ENCODE data around the gene SNRNP40. TPM values are rescaled to one million over a fixed set of nuclear protein-coding genes. Genes with fewer than 3 reads are reported as not detected.

SNRNP40 gene
- total RNA-seq, 2 experiments from 2014 or later, result 99.9 to 190 TPM

DNA sequence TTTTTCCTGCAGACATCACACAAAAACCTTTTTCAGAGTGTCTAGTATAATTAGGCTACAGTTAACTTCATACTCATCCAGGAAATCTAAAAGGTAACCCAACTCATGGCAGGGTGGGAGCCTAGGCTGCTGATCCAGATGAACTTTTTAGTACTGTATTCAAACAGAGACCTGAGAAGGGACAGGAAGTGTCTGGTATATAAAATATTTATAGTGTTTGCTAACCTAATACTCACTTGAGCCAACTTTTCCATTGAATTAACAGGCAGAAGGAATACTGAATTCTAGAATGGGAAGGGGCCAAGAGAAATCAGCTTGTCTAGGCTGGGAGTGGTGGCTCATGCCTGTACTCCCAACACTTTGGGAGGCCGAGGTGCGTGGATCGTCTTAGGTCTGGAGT is 34.7 kb downstream of the SNRNP40 start:
- CTCF ChIA-PET (ENCODE audit: unreplicated experiment), result no interaction called here

DNA sequence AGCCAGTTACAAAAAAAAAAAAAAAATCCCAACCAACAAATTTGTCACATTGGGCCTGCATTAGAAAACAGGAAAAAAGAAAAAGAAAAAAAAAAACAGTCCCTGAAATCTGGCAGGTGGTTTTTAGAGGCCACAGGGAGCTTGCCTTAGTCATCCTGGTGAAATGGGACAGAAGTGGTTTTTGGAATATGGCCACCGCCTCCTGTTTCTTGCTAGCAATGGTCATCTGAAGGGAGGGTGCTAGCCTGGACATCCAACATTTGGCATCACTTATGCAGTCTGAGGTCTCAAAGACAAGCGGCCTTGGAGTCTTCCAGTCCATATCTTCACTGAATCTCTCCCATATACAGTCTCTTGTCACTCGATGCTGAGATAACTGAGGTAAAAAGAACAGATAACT is 36.8 kb downstream of the SNRNP40 start:
- DNase-seq (ENCODE audit: low spot score), result no peak
- H3K27ac ChIP-seq (ENCODE audit: low read depth, low read length, poor library complexity, severe bottlenecking), result no peak overlapping the region
- H3K79me2 ChIP-seq (ENCODE audit: insufficient read depth, low read depth, low read length), result no peaks in the 10 kb centered on the region
- POLR2A ChIA-PET, result no interaction called here
- intact Hi-C loops (cut with micrococcal nuclease; ENCODE audit: unreplicated experiment), result no loop called here
- CTCF ChIA-PET (ENCODE audit: unreplicated experiment), result interaction anchor here (0.6 kb wide), 1 partner anchor 353 kb away, joined by 3 read pairs; no protein-coding TSS in a partner anchor
- no peaks in the 10 kb centered on the region for H3K4me1 ChIP-seq (ENCODE audit: insufficient read depth, low read length, poor library complexity, severe bottlenecking)
- no peak overlapping the region for H2AFZ ChIP-seq (ENCODE audit: low read length)
- peaks cover 74% of the 10 kb centered on the region for H3K36me3 ChIP-seq (ENCODE audit: insufficient read depth, low read length)
- H3K9me2 ChIP-seq (ENCODE audit: insufficient read depth, low read length), result no peaks in the 10 kb centered on the region
- no peak overlapping the region for H3K4me2 ChIP-seq (ENCODE audit: low read length)
- H3K9me3 ChIP-seq (ENCODE audit: low read length), result no peaks in the 10 kb centered on the region
- no peak overlapping the region for H3K4me3 ChIP-seq (ENCODE audit: low read depth, low read length, poor library complexity, severe bottlenecking)
- no peaks in the 10 kb centered on the region for H4K20me1 ChIP-seq (ENCODE audit: insufficient read depth, low read length)
- BruUV-seq (replicated peaks), result no TSS peak
- TF ChIP-seq, protein P1, sequence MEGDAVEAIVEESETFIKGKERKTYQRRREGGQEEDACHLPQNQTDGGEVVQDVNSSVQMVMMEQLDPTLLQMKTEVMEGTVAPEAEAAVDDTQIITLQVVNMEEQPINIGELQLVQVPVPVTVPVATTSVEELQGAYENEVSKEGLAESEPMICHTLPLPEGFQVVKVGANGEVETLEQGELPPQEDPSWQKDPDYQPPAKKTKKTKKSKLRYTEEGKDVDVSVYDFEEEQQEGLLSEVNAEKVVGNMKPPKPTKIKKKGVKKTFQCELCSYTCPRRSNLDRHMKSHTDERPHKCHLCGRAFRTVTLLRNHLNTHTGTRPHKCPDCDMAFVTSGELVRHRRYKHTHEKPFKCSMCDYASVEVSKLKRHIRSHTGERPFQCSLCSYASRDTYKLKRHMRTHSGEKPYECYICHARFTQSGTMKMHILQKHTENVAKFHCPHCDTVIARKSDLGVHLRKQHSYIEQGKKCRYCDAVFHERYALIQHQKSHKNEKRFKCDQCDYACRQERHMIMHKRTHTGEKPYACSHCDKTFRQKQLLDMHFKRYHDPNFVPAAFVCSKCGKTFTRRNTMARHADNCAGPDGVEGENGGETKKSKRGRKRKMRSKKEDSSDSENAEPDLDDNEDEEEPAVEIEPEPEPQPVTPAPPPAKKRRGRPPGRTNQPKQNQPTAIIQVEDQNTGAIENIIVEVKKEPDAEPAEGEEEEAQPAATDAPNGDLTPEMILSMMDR (conservative IDR thresholded peaks at IDR 0.05; ENCODE audit: low read length), result no peak
- no peak for TF ChIP-seq EZH2phosphoT487 (IDR thresholded peaks at IDR 0.05; ENCODE audit: borderline replicate concordance, low read depth, low read length)

More for the DNA sequence above, 34.7 kb downstream of the SNRNP40 start:
- Histone ChIP-seq H3K4me2 (ENCODE audit: low read length) (no peak overlapping the region), H3K9me2 (ENCODE audit: insufficient read depth, low read length) (no peaks in the 10 kb centered on the region), H4K20me1 (ENCODE audit: insufficient read depth, low read length) (no peaks in the 10 kb centered on the region), H3K27ac (ENCODE audit: low read depth, low read length, poor library complexity, severe bottlenecking) (no peak overlapping the region), H3K36me3 (ENCODE audit: insufficient read depth, low read length) (peaks cover 93% of the 10 kb centered on the region), H3K4me1 (ENCODE audit: insufficient read depth, low read length, poor library complexity, severe bottlenecking) (no peaks in the 10 kb centered on the region), H3K79me2 (ENCODE audit: insufficient read depth, low read depth, low read length) (no peaks in the 10 kb centered on the region), H3K9me3 (ENCODE audit: low read length) (no peaks in the 10 kb centered on the region), H2AFZ (ENCODE audit: low read length) (no peak overlapping the region), H3K4me3 (ENCODE audit: low read depth, low read length, poor library complexity, severe bottlenecking) (no peak overlapping the region)
- no peak for DNase-seq (ENCODE audit: low spot score)
- TF ChIP-seq, protein P1 (conservative IDR thresholded peaks at IDR 0.05; ENCODE audit: low read length), result no peak
- no peak for TF ChIP-seq EZH2phosphoT487 (IDR thresholded peaks at IDR 0.05; ENCODE audit: borderline replicate concordance, low read depth, low read length)
- BruUV-seq (replicated peaks), result no TSS peak
- POLR2A ChIA-PET, result interaction anchor here (1.1 kb wide), 2 partner anchors 10 to 35 kb away, joined by 3 read pairs; partner anchors contain the start of genes SNRNP40 and ZCCHC17
- intact Hi-C loops (cut with micrococcal nuclease; ENCODE audit: unreplicated experiment), result no loop called here

DNA sequence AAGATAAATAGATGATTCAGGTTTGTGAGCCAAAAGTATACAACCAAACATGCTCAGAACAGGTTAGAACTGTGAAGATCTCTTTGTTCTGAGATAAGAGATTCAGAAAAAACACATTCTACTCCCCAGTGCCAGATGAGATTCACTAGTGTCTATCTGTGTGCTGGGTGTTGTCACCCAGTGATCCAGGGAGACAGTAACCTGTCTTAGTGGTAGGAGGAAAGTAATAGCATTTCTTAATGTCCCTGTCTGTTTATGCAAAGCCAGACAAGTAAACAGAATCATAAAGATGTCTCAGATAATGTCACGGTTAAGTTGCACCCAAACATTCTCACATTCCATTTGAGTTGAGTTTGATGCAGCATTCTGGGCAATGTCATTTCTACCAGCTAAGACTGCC is 38.0 kb downstream of the SNRNP40 start:
- POLR2A ChIA-PET, result interaction anchor here (1.1 kb wide), 1 partner anchor 10 kb away, joined by 3 read pairs; no protein-coding TSS in a partner anchor
- CTCF ChIA-PET (ENCODE audit: unreplicated experiment), result no interaction called here

More for the DNA sequence above, 38.0 kb downstream of the SNRNP40 start:
- Histone ChIP-seq H3K4me1 (ENCODE audit: insufficient read depth, low read length, poor library complexity, severe bottlenecking) (no peaks in the 10 kb centered on the region), H3K4me3 (ENCODE audit: low read depth, low read length, poor library complexity, severe bottlenecking) (no peak overlapping the region), H3K79me2 (ENCODE audit: insufficient read depth, low read depth, low read length) (no peaks in the 10 kb centered on the region), H2AFZ (ENCODE audit: low read length) (no peak overlapping the region), H4K20me1 (ENCODE audit: insufficient read depth, low read length) (no peaks in the 10 kb centered on the region), H3K9me3 (ENCODE audit: low read length) (no peaks in the 10 kb centered on the region), H3K9me2 (ENCODE audit: insufficient read depth, low read length) (no peaks in the 10 kb centered on the region), H3K27ac (ENCODE audit: low read depth, low read length, poor library complexity, severe bottlenecking) (no peak overlapping the region), H3K36me3 (ENCODE audit: insufficient read depth, low read length) (peaks cover 62% of the 10 kb centered on the region), H3K4me2 (ENCODE audit: low read length) (no peak overlapping the region)
- TF ChIP-seq, protein P1 (conservative IDR thresholded peaks at IDR 0.05; ENCODE audit: low read length), result no peak
- DNase-seq (ENCODE audit: low spot score), result no peak
- no TSS peak for BruUV-seq (replicated peaks)
- intact Hi-C loops (cut with micrococcal nuclease; ENCODE audit: unreplicated experiment), result no loop called here

Data from OCI-LY7 (cell line).